GM19035 (cell line): ENCODE results near the gene GOLGA6L24.
"Not testable (repeated sequence)": the region's sequence is repeated elsewhere in the genome, so short reads cannot be mapped to it uniquely, and the experiment has no call there.

Experiments used
- ATAC-seq: cut with Tn5 transposase; IDR thresholded peaks from one replicate; pipeline ENCODE4 v1.9.1; 2021; ENCODE audit not compliant: unreplicated experiment

The GOLGA6L24 gene

GRCh38 chr15:28357984-28358383 lies at the start of gene GOLGA6L24:
TSS of gene GOLGA6L24 (minus strand) at chr15:28358084. CDS start at chr15:28358023, 61 bp downstream.
- not testable (repeated sequence) for ATAC-seq

- not testable (repeated sequence) for ATAC-seq
Measured at GRCh38 chr15:28402774-28403435, 45.0 kb upstream of the GOLGA6L24 start.

GRCh38 chr15:28396022-28396421 lies 38.1 kb upstream of the GOLGA6L24 start:
- not testable (repeated sequence) for ATAC-seq

GRCh38 chr15:28380053-28380452 lies 22.2 kb upstream of the GOLGA6L24 start:
- ATAC-seq: not testable (repeated sequence)

- ATAC-seq: not testable (repeated sequence)
Measured at GRCh38 chr15:28378364-28378763, 20.5 kb upstream of the GOLGA6L24 start, which contains the start of gene GOLGA8F. TSS of gene GOLGA8F (plus strand) at chr15:28378664. CDS start at chr15:28378762, 98 bp downstream.

- not testable (repeated sequence) for ATAC-seq
Measured at GRCh38 chr15:28365502-28365901, 7.6 kb upstream of the GOLGA6L24 start.

- not testable (repeated sequence) for ATAC-seq
Measured at GRCh38 chr15:28322129-28322588, 35.7 kb downstream of the GOLGA6L24 start, which contains the start of gene HERC2. TSS of gene HERC2 (minus strand) at chr15:28322179. CDS start at chr15:28321433, 746 bp downstream.

- ATAC-seq: not testable (repeated sequence)
Measured at GRCh38 chr15:28321358-28322078, 36.4 kb downstream of the GOLGA6L24 start.

GRCh38 chr15:28319725-28320124 lies 38.2 kb downstream of the GOLGA6L24 start:
- ATAC-seq: not testable (repeated sequence)

GRCh38 chr15:28318828-28319227 lies 39.1 kb downstream of the GOLGA6L24 start:
- ATAC-seq: not testable (repeated sequence)

GRCh38 chr15:28318122-28318521 lies 39.8 kb downstream of the GOLGA6L24 start:
- ATAC-seq: not testable (repeated sequence)

GRCh38 chr15:28316958-28317357 lies 40.9 kb downstream of the GOLGA6L24 start:
- not testable (repeated sequence) for ATAC-seq

- not testable (repeated sequence) for ATAC-seq
Measured at GRCh38 chr15:28310454-28310853, 47.4 kb downstream of the GOLGA6L24 start.

- not testable (repeated sequence) for ATAC-seq
Measured at GRCh38 chr15:28308718-28309117, 49.2 kb downstream of the GOLGA6L24 start.
